Endodermal cell (in vitro differentiated cells): Measurements from ENCODE around the gene USP50. TPM values are rescaled to one million over a fixed set of nuclear protein-coding genes. Genes with fewer than 3 reads are reported as not detected.
"Not testable (repeated sequence)": the region's sequence is repeated elsewhere in the genome, so short reads cannot be mapped to it uniquely, and the experiment has no call there.

Experiments used
- DNase-seq: peaks from one replicate; pipeline ENCODE4 v3.0.0-alpha.2; 2017
- H3K27ac ChIP-seq: 2 replicates; pipeline ENCODE4 v1.5.1; 2013; ENCODE audit warnings: mild to moderate bottlenecking, low read depth, low read length, moderate library complexity
- H3K27me3 ChIP-seq: 2 replicates; pipeline ENCODE4 v1.6.1; 2013; ENCODE audit warnings: mild to moderate bottlenecking, low read length, moderate library complexity; ENCODE audit not compliant: insufficient read depth, control insufficient read depth, poor library complexity, severe bottlenecking
- H3K36me3 ChIP-seq: 2 replicates; pipeline ENCODE4 v1.7.0; 2013; ENCODE audit warnings: mild to moderate bottlenecking, low read length, moderate library complexity; ENCODE audit not compliant: control insufficient read depth, insufficient read depth
- H3K4me1 ChIP-seq: one replicate; pipeline ENCODE4 v1.7.0; 2013; ENCODE audit warnings: low read length; ENCODE audit not compliant: control insufficient read depth, insufficient read depth
- H3K4me3 ChIP-seq: 2 replicates; pipeline ENCODE4 v1.5.1; 2013; ENCODE audit warnings: mild to moderate bottlenecking, low read length, moderate library complexity
- H3K9ac ChIP-seq: 2 replicates; pipeline ENCODE4 v1.6.1; 2013; ENCODE audit warnings: mild to moderate bottlenecking, low read length, moderate library complexity; ENCODE audit not compliant: poor library complexity, severe bottlenecking; ENCODE audit errors: extremely low read depth
- H3K9me3 ChIP-seq: 2 replicates; pipeline ENCODE4 v1.6.1; 2013; ENCODE audit warnings: mild to moderate bottlenecking, low read length, moderate library complexity; ENCODE audit not compliant: control insufficient read depth
- H3K27ac Mint-ChIP-seq: 2 replicates; pipeline ENCODE4 v1.8.0; 2020; ENCODE audit warnings: mixed read lengths
- H3K27me3 Mint-ChIP-seq: 2 replicates; pipeline ENCODE4 v1.8.0; 2021; ENCODE audit warnings: mild to moderate bottlenecking, mixed read lengths; ENCODE audit not compliant: insufficient read depth
- H3K36me3 Mint-ChIP-seq: 2 replicates; pipeline ENCODE4 v1.8.0; 2020; ENCODE audit warnings: low read depth, mixed read lengths
- H3K4me1 Mint-ChIP-seq: 2 replicates; pipeline ENCODE4 v1.8.0; 2020; ENCODE audit warnings: mixed read lengths
- H3K4me3 Mint-ChIP-seq: 2 replicates; pipeline ENCODE4 v1.8.0; 2020; ENCODE audit warnings: mild to moderate bottlenecking, moderate library complexity, mixed read lengths
- H3K9me3 Mint-ChIP-seq: 2 replicates; pipeline ENCODE4 v1.8.0; 2020; ENCODE audit warnings: mild to moderate bottlenecking, mixed read lengths
- CTCF ChIP-seq: fragments of 200-600 bp; sonication (generic); conservative IDR thresholded peaks from 2 replicates; pipeline ENCODE4 v1.5.0; 2021; ENCODE audit warnings: antibody characterized with exemption, mild to moderate bottlenecking
- WGBS, 2 experiments: methylation state at CpG; one replicate each; pipeline versions ENCODE4 v1.1.5 to v1.1.7; 2013; ENCODE audit warnings: missing lambda C conversion rate in 2 of 2, mixed read lengths in 1 of 2; ENCODE audit not compliant: insufficient coverage in 1 of 2, insufficient read length in 1 of 2; 5-methylcytosine and 5-hydroxymethylcytosine counted together
- total RNA-seq, 2 donors: library from RNA; stranded (reverse); fragmentation: NEBNext Ultra II Directional in 1 of 2; extraction: Animal tissue kit (Norgen Biotek cat#: 25700) in 1 of 2; gene quantifications; 2 replicates in 1 of 2; 3 replicates in 1 of 2; pipeline ENCODE4 v1.2.1, GENCODE V29; 2021

Gene USP50
- total RNA-seq, 2 donors from 2014 or later, result 2.1 to 4.6 TPM

GRCh38 chr15:50496692-50497091, 49.8 kb downstream of the USP50 start:
- Mint-ChIP-seq H3K4me1 (no peaks in the 10 kb centered on the region), H3K27me3 (no peaks in the 10 kb centered on the region), H3K27ac (peak overlapping the region; percentile 22), H3K4me3 (no peak overlapping the region), H3K36me3 (peaks cover 71% of the 10 kb centered on the region), H3K9me3 (no peaks in the 10 kb centered on the region)
- H3K27me3 ChIP-seq, result no peaks in the 10 kb centered on the region
- peaks cover 92% of the 10 kb centered on the region for H3K36me3 ChIP-seq
- H3K9ac ChIP-seq, result no peak overlapping the region
- H3K4me3 ChIP-seq, result no peak overlapping the region
- H3K9me3 ChIP-seq, result no peaks in the 10 kb centered on the region
- no peaks in the 10 kb centered on the region for H3K4me1 ChIP-seq
- no peak for DNase-seq
- TF ChIP-seq CTCF, result no peak
- H3K27ac ChIP-seq, result no peak overlapping the region
- 96 to 100% methylated on average over 2 of the region's 2 CpGs for WGBS, 2 experiments

- not testable (repeated sequence) for H3K4me3 Mint-ChIP-seq, H3K27ac Mint-ChIP-seq, H3K27ac ChIP-seq, H3K9me3 ChIP-seq, H3K4me3 ChIP-seq, H3K4me1 ChIP-seq, H3K27me3 Mint-ChIP-seq, H3K9ac ChIP-seq, DNase-seq, H3K4me1 Mint-ChIP-seq, H3K27me3 ChIP-seq, H3K9me3 Mint-ChIP-seq
- peaks cover 72% of the 10 kb centered on the region for H3K36me3 Mint-ChIP-seq
- 96 to 100% methylated on average over 1 to 2 of the region's 2 CpGs for WGBS, 2 experiments
- H3K36me3 ChIP-seq, result peaks cover 91% of the 10 kb centered on the region
These were observed 51.9 kb downstream of the USP50 start for GRCh38 chr15:50494547-50494946.

- Mint-ChIP-seq H3K27ac (no peak overlapping the region), H3K27me3 (no peaks in the 10 kb centered on the region), H3K9me3 (no peaks in the 10 kb centered on the region), H3K4me3 (no peak overlapping the region), H3K36me3 (peaks cover 68% of the 10 kb centered on the region), H3K4me1 (no peaks in the 10 kb centered on the region)
- H3K36me3 ChIP-seq, result peaks cover 90% of the 10 kb centered on the region
- no peaks in the 10 kb centered on the region for H3K27me3 ChIP-seq
- 94 to 100% methylated on average over 3 of the region's 3 CpGs for WGBS, 2 experiments
- no peak overlapping the region for H3K9ac ChIP-seq
- no peaks in the 10 kb centered on the region for H3K9me3 ChIP-seq
- no peak overlapping the region for H3K4me3 ChIP-seq
- no peak for TF ChIP-seq CTCF
- DNase-seq, result no peak
- H3K4me1 ChIP-seq, result no peaks in the 10 kb centered on the region
- H3K27ac ChIP-seq, result no peak overlapping the region
These were observed 52.8 kb downstream of the USP50 start for GRCh38 chr15:50493625-50494024.

GRCh38 chr15:50487287-50487686, 59.2 kb downstream of the USP50 start:
- peaks cover 4% of the 10 kb centered on the region for H3K9me3 Mint-ChIP-seq
- peaks cover 79% of the 10 kb centered on the region for H3K36me3 ChIP-seq
- no peak overlapping the region for H3K27ac ChIP-seq
- H3K4me1 ChIP-seq, result no peaks in the 10 kb centered on the region
- no peak overlapping the region for H3K27ac Mint-ChIP-seq
- TF ChIP-seq CTCF, result no peak
- peaks cover 10% of the 10 kb centered on the region for H3K9me3 ChIP-seq
- no peak overlapping the region for H3K9ac ChIP-seq
- H3K4me1 Mint-ChIP-seq, result no peaks in the 10 kb centered on the region
- peaks cover 68% of the 10 kb centered on the region for H3K36me3 Mint-ChIP-seq
- no peak overlapping the region for H3K4me3 Mint-ChIP-seq
- no peaks in the 10 kb centered on the region for H3K27me3 Mint-ChIP-seq
- no peak overlapping the region for H3K4me3 ChIP-seq
- no peaks in the 10 kb centered on the region for H3K27me3 ChIP-seq
- no peak for DNase-seq
